Lower leg skin (tissue), 4 donors: ENCODE measurements around the gene NFU1. TPM values are rescaled to one million over a fixed set of nuclear protein-coding genes. Genes with fewer than 3 reads are reported as not detected.

Experiments
- DNase-seq, 2 donors: peaks; one replicate each; pipeline ENCODE4 v3.0.0-alpha.2; 2019; ENCODE audit warnings: low spot score in 2 of 2
- H3K4me3 ChIP-seq: fragments of 200-600 bp; sonication (generic); 2 replicates; pipeline ENCODE4 v1.5.1; 2017; ENCODE audit warnings: mild to moderate bottlenecking, low read depth; ENCODE audit not compliant: poor library complexity, severe bottlenecking
- CTCF ChIP-seq, 3 donors: fragments of 450-650 bp; IDR thresholded peaks; one replicate each; pipeline ENCODE4 v1.5.1; 2016; ENCODE audit warnings: antibody characterized with exemption in 3 of 3, mild to moderate bottlenecking in 3 of 3, moderate library complexity in 2 of 3
- POLR2A ChIP-seq, 2 donors: fragments of 450-650 bp; IDR thresholded peaks; one replicate each; pipeline ENCODE4 v1.6.1; 2016 to 2017; ENCODE audit warnings: antibody characterized with exemption in 2 of 2, mild to moderate bottlenecking in 1 of 2, moderate library complexity in 1 of 2
- WGBS, 2 donors: methylation state at CpG; one replicate each; pipeline ENCODE4 v1.1.5; 2018; 5-methylcytosine and 5-hydroxymethylcytosine counted together
- intact Hi-C: fragments of 100-400 bp; cut with DNase I; formaldehyde crosslinking; loops from one replicate; pipeline ENCODE4 v1.15.0; 2023; ENCODE audit warnings: low total_unique reads
- total RNA-seq, 4 donors: library from RNA; depleted of rRNA; stranded (reverse); fragments of >200 nt; gene quantifications; one replicate each; pipeline ENCODE4 v1.1.0, GENCODE V29; 2016

The NFU1 gene
- total RNA-seq, 4 donors from 2014 or later, result 12.8 to 28.1 (median 17.9) TPM

GRCh38 chr2:69477627-69478026, 40.4 kb upstream of the NFU1 start:
- 84 to 88% methylated on average over 1 of the region's 1 CpG for WGBS, 2 donors
- no peak overlapping the region for H3K4me3 ChIP-seq
- intact Hi-C loops, result no loop called here
- DNase-seq, result no peak
- TF ChIP-seq POLR2A (IDR thresholded peaks at IDR 0.05) (no peak), CTCF (IDR thresholded peaks at IDR 0.05) (no peak)

- no peak overlapping the region for H3K4me3 ChIP-seq
- 80 to 82% methylated on average over 2 of the region's 2 CpGs for WGBS, 2 donors
- intact Hi-C loops, result no loop called here
- no peak for TF ChIP-seq CTCF (IDR thresholded peaks at IDR 0.05)
- TF ChIP-seq POLR2A (IDR thresholded peaks at IDR 0.05), result no peak
- no peak for DNase-seq
Observed at GRCh38 chr2:69474688-69475087, 37.5 kb upstream of the NFU1 start.

GRCh38 chr2:69471793-69472192, 34.6 kb upstream of the NFU1 start:
- 84 to 94% methylated on average over 2 of the region's 2 CpGs for WGBS, 2 donors
- DNase-seq, result no peak

DNA sequence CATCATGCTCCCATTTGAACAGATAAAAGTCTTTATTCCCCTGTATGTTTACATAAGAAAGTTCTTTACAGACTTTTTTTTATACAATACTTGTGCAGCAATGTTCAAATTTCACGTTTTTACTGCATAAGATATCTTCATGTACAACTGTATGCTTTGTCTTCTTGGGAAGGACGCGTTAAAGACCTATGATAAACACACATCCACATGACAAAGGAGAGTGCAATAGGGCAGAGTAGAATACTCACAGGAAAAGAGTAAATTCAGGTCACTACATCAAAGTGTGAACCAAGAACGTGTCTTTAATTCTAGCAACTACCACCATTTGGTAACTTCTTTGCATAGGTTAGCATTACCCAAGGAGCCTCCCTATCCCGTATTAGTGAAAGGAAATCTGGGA, 33.7 kb upstream of the NFU1 start:
- intact Hi-C loops, result no loop called here
- H3K4me3 ChIP-seq, result no peak overlapping the region
- TF ChIP-seq CTCF (IDR thresholded peaks at IDR 0.05), result no peak
- no peak for TF ChIP-seq POLR2A (IDR thresholded peaks at IDR 0.05)
- no peak for DNase-seq
- 72 to 77% methylated on average over 5 of the region's 5 CpGs for WGBS, 2 donors

More at GRCh38 chr2:69471793-69472192, 34.6 kb upstream of the NFU1 start:
- intact Hi-C loops, result no loop called here
- TF ChIP-seq CTCF (IDR thresholded peaks at IDR 0.05), result no peak
- TF ChIP-seq POLR2A (IDR thresholded peaks at IDR 0.05), result no peak
- H3K4me3 ChIP-seq, result no peak overlapping the region

DNA sequence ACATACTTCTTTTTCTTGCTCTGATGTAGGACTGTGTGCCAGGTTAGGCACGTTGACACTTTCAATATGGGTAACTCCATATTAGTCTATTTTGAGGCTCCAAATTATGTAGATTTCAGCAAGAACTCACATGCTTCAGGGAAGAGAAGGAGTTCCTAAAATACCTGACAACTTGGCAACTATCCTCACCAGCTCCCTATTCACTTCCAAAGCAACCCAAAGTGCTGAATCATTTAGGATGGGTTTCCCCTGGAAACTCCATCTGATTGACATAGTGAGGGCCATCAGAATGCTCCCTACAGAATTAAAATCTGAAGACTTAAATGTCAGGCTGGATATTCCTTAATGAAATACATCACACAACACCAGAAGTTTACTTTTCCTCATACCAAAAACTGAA, 32.5 kb upstream of the NFU1 start:
- intact Hi-C loops, result no loop called here
- no peak for DNase-seq
- 59 to 61% methylated on average over 1 of the region's 1 CpG for WGBS, 2 donors
- TF ChIP-seq CTCF (IDR thresholded peaks at IDR 0.05), result no peak
- no peak overlapping the region for H3K4me3 ChIP-seq

- 54 to 70% methylated on average over 3 of the region's 3 CpGs for WGBS, 2 donors
- TF ChIP-seq POLR2A (IDR thresholded peaks at IDR 0.05) (no peak), CTCF (IDR thresholded peaks at IDR 0.05) (no peak)
- no peak overlapping the region for H3K4me3 ChIP-seq
- DNase-seq, result no peak
- intact Hi-C loops, result no loop called here
Observed at GRCh38 chr2:69469375-69469774, 32.1 kb upstream of the NFU1 start.
